HL-60/S4 treated with retinoic acid at 250 ng/mL for 4 days and 3 days (cell line): ENCODE results near the gene PCDHB3.
"Not testable (repeated sequence)": the region's sequence is repeated elsewhere in the genome, so short reads cannot be mapped to it uniquely, and the experiment has no call there.

Experiments
- in situ Hi-C: fragments of 300-500 bp; cut with MboI; formaldehyde crosslinking; loops from 2 replicates; pipeline ENCODE4 v1.7.0; 2022; ENCODE audit warnings: low sequenced_read_pairs

PCDHB3 gene

GRCh38 chr5:141100243-141100805 is at the start of gene PCDHB3:
TSS of gene PCDHB3 (plus strand) at chr5:141100473. CDS start at chr5:141100650, 177 bp downstream.
- in situ Hi-C loops: no loop called here

GRCh38 chr5:141050622-141051520 is 49.4 kb upstream of the PCDHB3 start, which contains the start of gene PCDHB1:
TSS of gene PCDHB1 (plus strand) at chr5:141051374. CDS start at chr5:141051471, 97 bp downstream.
- in situ Hi-C loops: no loop called here

DNA sequence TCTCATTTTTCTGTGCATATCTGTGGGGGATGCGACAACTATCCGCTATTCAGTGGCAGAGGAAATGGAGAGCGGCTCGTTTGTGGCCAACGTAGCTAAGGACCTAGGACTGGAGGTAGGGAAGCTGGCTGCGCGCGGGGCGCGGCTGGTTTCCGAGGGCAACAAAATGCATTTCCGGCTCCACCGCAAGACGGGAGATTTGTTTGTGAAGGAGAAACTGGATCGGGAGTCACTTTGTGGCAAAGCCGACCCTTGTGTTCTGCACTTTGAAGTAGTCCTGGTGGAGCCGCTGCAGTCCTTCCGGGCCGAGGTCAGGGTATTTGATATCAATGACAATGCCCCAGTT is 48.8 kb upstream of the PCDHB3 start:
- in situ Hi-C loops: no loop called here

DNA sequence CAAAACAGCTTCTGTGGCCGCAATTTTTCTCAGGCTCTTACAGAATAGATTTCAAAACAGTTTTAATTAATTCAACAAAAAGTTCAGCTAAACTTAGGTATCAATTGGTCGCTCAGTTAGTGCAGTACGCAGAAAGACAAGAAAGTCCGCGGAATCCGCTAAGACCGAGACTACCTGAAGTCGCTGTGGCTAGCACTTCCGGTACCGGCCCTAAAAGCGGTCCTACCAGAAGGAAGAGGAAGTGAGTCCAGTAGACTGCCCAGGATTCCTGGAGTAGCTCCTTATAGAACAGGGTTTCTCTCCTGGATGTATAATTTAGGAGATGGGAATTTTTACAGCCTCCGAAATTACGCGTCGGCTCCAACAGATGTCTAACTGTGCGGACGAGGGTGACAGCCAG is 22.4 kb upstream of the PCDHB3 start:
- in situ Hi-C loops: no loop called here

DNA sequence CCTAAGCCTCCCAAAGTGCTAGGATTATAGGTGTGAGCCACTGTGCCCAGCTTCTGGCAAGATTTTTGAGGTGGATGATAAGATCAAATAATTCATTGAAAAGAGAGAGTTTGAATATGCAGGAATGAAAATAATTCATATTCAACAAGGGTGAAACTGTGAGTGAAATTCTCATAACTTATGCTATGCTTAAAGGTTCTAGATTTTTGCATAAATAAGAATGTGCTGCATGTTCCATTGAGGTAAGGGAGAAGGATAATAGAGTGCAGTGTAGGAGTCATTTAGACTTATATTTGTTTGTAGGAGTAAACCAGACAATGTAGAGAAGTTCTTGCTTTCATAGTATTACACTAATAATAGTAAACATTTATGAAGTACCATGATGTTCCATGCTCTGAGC is 18.0 kb upstream of the PCDHB3 start:
- in situ Hi-C loops: no loop called here

GRCh38 chr5:141084487-141084989 is 15.7 kb upstream of the PCDHB3 start:
- in situ Hi-C loops: no loop called here

GRCh38 chr5:141094481-141095262 is 5.6 kb upstream of the PCDHB3 start, which contains the start of gene PCDHB2:
TSS of gene PCDHB2 (plus strand) at chr5:141094615. CDS start at chr5:141094791, 176 bp downstream.
- in situ Hi-C loops: no loop called here

GRCh38 chr5:141095263-141095641 is 5.0 kb upstream of the PCDHB3 start:
- in situ Hi-C loops: no loop called here

GRCh38 chr5:141096181-141096580 is 4.1 kb upstream of the PCDHB3 start:
- in situ Hi-C loops: not testable (repeated sequence)

GRCh38 chr5:141096586-141096985 is 3.7 kb upstream of the PCDHB3 start:
- in situ Hi-C loops: not testable (repeated sequence)

- in situ Hi-C loops: no loop called here
These were observed 786 bp downstream of the PCDHB3 start for GRCh38 chr5:141101059-141101458.

DNA sequence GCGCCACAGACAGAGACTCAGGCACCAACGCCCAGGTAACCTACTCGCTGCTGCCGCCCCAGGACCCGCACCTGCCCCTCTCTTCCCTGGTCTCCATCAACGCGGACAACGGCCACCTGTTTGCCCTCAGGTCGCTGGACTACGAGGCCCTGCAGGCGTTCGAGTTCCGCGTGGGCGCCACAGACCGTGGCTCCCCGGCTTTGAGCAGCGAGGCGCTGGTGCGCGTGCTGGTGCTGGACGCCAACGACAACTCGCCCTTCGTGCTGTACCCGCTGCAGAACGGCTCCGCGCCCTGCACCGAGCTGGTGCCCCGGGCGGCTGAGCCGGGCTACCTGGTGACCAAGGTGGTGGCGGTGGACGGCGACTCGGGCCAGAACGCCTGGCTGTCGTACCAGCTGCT is 1.8 kb downstream of the PCDHB3 start:
- in situ Hi-C loops: not testable (repeated sequence)

DNA sequence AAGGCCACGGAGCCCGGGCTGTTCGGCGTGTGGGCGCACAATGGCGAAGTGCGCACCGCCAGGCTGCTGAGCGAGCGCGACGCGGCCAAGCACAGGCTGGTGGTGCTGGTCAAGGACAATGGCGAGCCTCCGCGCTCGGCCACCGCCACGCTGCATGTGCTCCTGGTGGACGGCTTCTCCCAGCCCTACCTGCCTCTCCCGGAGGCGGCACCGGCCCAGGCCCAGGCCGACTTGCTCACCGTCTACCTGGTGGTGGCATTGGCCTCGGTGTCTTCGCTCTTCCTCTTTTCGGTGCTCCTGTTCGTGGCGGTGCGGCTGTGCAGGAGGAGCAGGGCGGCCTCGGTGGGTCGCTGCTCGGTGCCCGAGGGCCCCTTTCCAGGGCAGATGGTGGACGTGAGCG is 2.2 kb downstream of the PCDHB3 start:
- in situ Hi-C loops: not testable (repeated sequence)

GRCh38 chr5:141105350-141105749 is 5.1 kb downstream of the PCDHB3 start:
- in situ Hi-C loops: no loop called here

DNA sequence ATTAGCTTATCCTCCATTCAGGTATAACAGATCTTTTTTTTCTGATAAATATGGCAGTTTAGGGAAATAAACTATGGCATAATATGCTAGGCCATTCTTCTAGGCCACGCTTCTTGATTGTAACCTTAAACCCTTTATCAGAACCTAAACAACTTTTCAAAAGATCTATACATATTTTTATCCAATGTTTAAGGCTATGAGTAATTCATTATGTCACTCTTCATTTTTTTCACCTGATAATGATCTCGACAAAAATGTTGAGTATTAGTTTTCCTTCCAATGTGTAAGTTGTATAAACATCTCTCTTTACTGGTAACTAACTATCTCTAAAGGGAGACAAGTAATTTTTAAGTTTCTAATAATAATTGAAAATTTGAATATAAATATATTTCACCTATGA is 19.0 kb downstream of the PCDHB3 start:
- in situ Hi-C loops: no loop called here

- in situ Hi-C loops: no loop called here
These were observed 21.3 kb downstream of the PCDHB3 start, which contains the start of gene PCDHB4 for GRCh38 chr5:141121563-141121962. TSS of gene PCDHB4 (plus strand) at chr5:141121818. CDS start at chr5:141121999, 181 bp downstream.

DNA sequence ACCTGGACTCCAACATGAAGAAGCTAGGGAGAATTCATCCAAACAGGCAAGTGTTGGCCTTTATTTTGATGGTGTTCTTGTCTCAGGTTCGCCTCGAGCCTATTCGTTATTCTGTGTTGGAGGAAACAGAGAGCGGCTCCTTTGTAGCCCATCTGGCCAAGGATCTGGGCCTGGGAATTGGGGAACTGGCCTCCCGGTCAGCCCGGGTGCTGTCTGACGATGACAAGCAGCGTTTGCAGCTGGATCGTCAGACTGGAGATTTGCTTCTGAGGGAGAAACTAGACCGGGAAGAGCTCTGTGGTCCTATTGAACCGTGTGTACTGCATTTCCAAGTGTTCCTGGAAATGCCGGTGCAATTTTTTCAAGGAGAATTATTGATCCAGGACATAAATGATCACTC is 21.7 kb downstream of the PCDHB3 start:
- in situ Hi-C loops: no loop called here

GRCh38 chr5:141123396-141124135 is 23.3 kb downstream of the PCDHB3 start:
- in situ Hi-C loops: not testable (repeated sequence)

- in situ Hi-C loops: no loop called here
These were observed 27.0 kb downstream of the PCDHB3 start for GRCh38 chr5:141127305-141127704.

DNA sequence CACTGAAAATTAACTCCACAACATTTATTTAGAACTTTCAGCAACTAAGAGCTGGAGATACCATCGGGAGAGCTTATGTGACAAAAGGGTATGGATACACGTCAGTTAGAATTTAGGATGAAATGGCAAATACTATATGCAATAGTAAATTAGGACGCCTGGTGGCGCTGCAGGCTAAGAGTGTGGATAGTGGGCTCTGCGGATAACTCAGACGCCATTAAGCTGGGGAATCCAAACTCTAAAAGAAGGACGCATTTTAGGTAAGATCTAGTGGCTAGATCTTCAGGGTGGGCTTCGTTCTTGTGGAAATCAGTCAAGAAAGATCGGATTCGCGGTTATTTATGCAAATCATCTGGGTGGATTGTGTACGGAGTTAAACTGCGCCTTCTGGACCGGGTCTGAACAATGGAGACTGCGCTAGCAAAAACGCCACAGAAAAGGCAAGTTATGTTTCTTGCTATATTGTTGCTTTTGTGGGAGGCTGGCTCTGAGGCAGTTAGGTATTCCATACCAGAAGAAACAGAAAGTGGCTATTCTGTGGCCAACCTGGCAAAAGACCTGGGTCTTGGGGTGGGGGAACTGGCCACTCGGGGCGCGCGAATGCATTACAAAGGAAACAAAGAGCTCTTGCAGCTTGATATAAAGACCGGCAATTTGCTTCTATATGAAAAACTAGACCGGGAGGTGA is 34.9 kb downstream of the PCDHB3 start, which contains the start of gene PCDHB5:
PCDHB5 (plus strand) TSS at position 177 of the 688 bp plus-strand sequence; CDS start at position 406, 229 bp downstream.
- in situ Hi-C loops: no loop called here
